ENCODE data around the gene SMURF2. TPM values are rescaled to one million over a fixed set of nuclear protein-coding genes. Genes with fewer than 3 reads are reported as not detected.

The SMURF2 gene
- total RNA-seq: 62.5 and 82.3 TPM in 2 replicates

GRCh38 chr17:64661976-64662773 lies at the start of gene SMURF2:
Gene SMURF2 (minus strand): TSS chr17:64662307. CDS start chr17:64661880, 427 bp downstream.

DNA sequence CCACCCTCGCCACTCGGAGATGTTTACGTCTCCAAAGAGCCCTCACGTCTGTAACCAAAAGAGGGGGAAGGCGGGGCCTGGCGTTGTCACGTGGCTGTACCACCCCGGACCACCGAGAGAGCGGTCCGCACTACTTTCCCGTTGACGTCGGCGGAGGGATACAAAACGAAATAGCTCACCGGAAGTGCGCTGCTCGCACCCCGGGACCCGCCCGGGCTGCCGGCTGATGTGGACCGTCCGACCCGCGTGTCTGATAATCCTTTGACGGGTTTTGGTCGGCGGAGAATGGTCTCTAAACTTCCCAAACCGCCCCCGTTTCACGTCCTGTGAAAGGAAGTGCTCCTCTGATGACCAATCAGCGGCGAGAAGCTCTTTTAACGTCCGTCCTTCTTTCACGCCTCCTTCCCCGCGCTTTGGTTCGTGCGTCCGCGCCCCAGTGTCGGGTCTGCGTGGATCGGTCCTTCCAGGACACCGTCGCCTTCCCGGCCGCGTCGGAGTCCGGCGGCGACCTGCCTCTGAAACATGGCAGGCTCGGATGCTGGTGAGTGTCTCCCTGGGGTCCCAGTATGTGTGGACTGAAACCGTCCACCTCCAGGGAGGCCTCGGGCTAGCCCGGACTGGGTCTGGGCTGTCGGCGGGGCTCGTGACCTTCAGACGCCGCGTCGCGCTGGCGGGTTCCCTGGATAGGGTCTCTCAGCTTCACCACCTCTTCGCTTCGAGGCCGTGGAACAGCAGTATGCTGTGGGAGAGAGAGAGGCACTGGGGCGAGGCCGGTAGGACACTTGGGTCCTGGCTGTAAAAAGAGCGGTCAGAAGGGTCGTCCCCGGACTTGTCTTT lies 155.3 kb downstream of the SMURF2 start, which contains the start of gene CEP95:
CEP95 (plus strand) TSS at position 402 of the 837 bp plus-strand sequence; CDS start at position 523, 121 bp downstream.

GRCh38 chr17:64506201-64506575 lies 155.9 kb downstream of the SMURF2 start, which contains the start of gene DDX5:
Gene DDX5 (minus strand): TSS chr17:64506289. CDS start chr17:64506119, 170 bp downstream.

GRCh38 chr17:64496786-64497564 lies 165.1 kb downstream of the SMURF2 start, which contains the start of gene POLG2:
Gene POLG2 (minus strand): TSS chr17:64497054. CDS start chr17:64496968, 86 bp downstream.

Small RNA genes lying within 50 kb of the gene (small RNA-seq; reads per million reads assigned to genes)
- gene AC009994.1: not detected

Other genes starting within 250 kb of the SMURF2 start
- 4.1 and 4.4 TPM in 2 replicates for gene MILR1, start 213.2 kb downstream of the SMURF2 start, total RNA-seq
- 7.4 and 9.0 TPM in 2 replicates for gene POLG2, start 165.3 kb downstream of the SMURF2 start, total RNA-seq
- 311 and 527 TPM in 2 replicates for gene DDX5, start 156.0 kb downstream of the SMURF2 start, total RNA-seq
- 34.2 and 36.8 TPM in 2 replicates for gene CEP95, start 155.3 kb downstream of the SMURF2 start, total RNA-seq

Data from articular chondrocyte of knee joint (primary cell).